Peyer's patch (tissue), 4 donors: ENCODE data around the gene WDR35.
"Not testable (repeated sequence)": the region's sequence is repeated elsewhere in the genome, so short reads cannot be mapped to it uniquely, and the experiment has no call there.

Experiments
- POLR2A ChIP-seq, 2 donors: fragments of 450-650 bp; IDR thresholded peaks; one replicate each; pipeline ENCODE4 v1.5.1; 2017; ENCODE audit warnings: antibody characterized with exemption in 2 of 2, mild to moderate bottlenecking in 2 of 2, moderate library complexity in 2 of 2
- TF ChIP-seq, protein P1 (sequence below), 6 experiments: fragments of 450-650 bp in 4 of 6; fragments of 200-600 bp in 2 of 6; sonication (generic) in 1 of 6; IDR thresholded peaks; one replicate each; pipeline ENCODE4 v1.5.1; 2017 to 2019; ENCODE audit warnings: antibody characterized with exemption in 6 of 6, mild to moderate bottlenecking in 3 of 6, moderate library complexity in 1 of 6

DNA sequence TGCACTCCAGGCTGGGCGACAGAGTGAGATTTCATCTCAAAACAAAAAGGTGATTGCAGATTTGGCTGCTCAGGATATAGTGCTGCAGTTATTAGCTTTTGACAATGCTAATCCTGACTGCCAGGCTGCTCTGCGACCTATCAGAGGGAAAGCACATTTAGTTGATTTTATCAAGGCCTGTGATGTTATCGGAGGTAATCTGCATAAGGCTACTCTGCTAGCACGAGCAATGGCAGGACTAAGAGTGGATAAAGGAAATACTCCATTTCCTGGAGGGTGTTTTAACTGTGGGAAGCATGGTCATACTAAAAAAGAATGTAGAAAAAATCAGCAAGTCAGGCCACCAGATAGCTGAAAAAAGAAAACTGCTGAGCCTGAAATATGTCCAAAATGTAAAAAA, 65.4 kb downstream of the WDR35 start:
- TF ChIP-seq, protein P1, sequence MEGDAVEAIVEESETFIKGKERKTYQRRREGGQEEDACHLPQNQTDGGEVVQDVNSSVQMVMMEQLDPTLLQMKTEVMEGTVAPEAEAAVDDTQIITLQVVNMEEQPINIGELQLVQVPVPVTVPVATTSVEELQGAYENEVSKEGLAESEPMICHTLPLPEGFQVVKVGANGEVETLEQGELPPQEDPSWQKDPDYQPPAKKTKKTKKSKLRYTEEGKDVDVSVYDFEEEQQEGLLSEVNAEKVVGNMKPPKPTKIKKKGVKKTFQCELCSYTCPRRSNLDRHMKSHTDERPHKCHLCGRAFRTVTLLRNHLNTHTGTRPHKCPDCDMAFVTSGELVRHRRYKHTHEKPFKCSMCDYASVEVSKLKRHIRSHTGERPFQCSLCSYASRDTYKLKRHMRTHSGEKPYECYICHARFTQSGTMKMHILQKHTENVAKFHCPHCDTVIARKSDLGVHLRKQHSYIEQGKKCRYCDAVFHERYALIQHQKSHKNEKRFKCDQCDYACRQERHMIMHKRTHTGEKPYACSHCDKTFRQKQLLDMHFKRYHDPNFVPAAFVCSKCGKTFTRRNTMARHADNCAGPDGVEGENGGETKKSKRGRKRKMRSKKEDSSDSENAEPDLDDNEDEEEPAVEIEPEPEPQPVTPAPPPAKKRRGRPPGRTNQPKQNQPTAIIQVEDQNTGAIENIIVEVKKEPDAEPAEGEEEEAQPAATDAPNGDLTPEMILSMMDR (IDR thresholded peaks at IDR 0.05), result not testable (repeated sequence)
- not testable (repeated sequence) for TF ChIP-seq POLR2A (IDR thresholded peaks at IDR 0.05)
